ENCODE measurements around the gene UPK2.

The UPK2 gene

GRCh38 chr11:118921929-118922744 is 34.0 kb upstream of the UPK2 start:
- H3K36me3 ChIP-seq (ENCODE audit: control insufficient read depth, low read depth, low read length) = no peaks in the 10 kb centered on the region
- H3K27me3 ChIP-seq (ENCODE audit: control insufficient read depth, insufficient read depth, low read length) = peaks cover 6% of the 10 kb centered on the region
- peak overlapping the region; percentile 56 for H3K4me3 ChIP-seq (ENCODE audit: low read length)
- peak overlapping the region; percentile 41 for H3K9ac ChIP-seq (ENCODE audit: low read length)
- H3K4me1 ChIP-seq (ENCODE audit: control insufficient read depth, low read depth, low read length) = peaks cover 71% of the 10 kb centered on the region
- H3K9me3 ChIP-seq (ENCODE audit: control insufficient read depth, low read depth, low read length) = no peaks in the 10 kb centered on the region
- peak overlapping the region; percentile 11 for H3K27ac ChIP-seq (ENCODE audit: low read length)

- Histone ChIP-seq H3K36me3 (ENCODE audit: control insufficient read depth, low read depth, low read length) (no peaks in the 10 kb centered on the region), H3K27me3 (ENCODE audit: control insufficient read depth, insufficient read depth, low read length) (peaks cover 13% of the 10 kb centered on the region), H3K9ac (ENCODE audit: low read length) (no peak overlapping the region), H3K4me3 (ENCODE audit: low read length) (peak overlapping the region; percentile 71), H3K27ac (ENCODE audit: low read length) (no peak overlapping the region), H3K9me3 (ENCODE audit: control insufficient read depth, low read depth, low read length) (no peaks in the 10 kb centered on the region), H3K4me1 (ENCODE audit: control insufficient read depth, low read depth, low read length) (peaks cover 66% of the 10 kb centered on the region)
These were observed 33.1 kb upstream of the UPK2 start for GRCh38 chr11:118922745-118923627.

GRCh38 chr11:118923721-118924587 is 32.1 kb upstream of the UPK2 start:
- H3K36me3 ChIP-seq (ENCODE audit: control insufficient read depth, low read depth, low read length) = no peaks in the 10 kb centered on the region
- peak overlapping the region; percentile 16 for H3K9ac ChIP-seq (ENCODE audit: low read length)
- H3K27ac ChIP-seq (ENCODE audit: low read length) = no peak overlapping the region
- H3K9me3 ChIP-seq (ENCODE audit: control insufficient read depth, low read depth, low read length) = no peaks in the 10 kb centered on the region
- H3K4me1 ChIP-seq (ENCODE audit: control insufficient read depth, low read depth, low read length) = peaks cover 58% of the 10 kb centered on the region
- peaks cover 13% of the 10 kb centered on the region for H3K27me3 ChIP-seq (ENCODE audit: control insufficient read depth, insufficient read depth, low read length)
- H3K4me3 ChIP-seq (ENCODE audit: low read length) = peak overlapping the region; percentile 71

DNA sequence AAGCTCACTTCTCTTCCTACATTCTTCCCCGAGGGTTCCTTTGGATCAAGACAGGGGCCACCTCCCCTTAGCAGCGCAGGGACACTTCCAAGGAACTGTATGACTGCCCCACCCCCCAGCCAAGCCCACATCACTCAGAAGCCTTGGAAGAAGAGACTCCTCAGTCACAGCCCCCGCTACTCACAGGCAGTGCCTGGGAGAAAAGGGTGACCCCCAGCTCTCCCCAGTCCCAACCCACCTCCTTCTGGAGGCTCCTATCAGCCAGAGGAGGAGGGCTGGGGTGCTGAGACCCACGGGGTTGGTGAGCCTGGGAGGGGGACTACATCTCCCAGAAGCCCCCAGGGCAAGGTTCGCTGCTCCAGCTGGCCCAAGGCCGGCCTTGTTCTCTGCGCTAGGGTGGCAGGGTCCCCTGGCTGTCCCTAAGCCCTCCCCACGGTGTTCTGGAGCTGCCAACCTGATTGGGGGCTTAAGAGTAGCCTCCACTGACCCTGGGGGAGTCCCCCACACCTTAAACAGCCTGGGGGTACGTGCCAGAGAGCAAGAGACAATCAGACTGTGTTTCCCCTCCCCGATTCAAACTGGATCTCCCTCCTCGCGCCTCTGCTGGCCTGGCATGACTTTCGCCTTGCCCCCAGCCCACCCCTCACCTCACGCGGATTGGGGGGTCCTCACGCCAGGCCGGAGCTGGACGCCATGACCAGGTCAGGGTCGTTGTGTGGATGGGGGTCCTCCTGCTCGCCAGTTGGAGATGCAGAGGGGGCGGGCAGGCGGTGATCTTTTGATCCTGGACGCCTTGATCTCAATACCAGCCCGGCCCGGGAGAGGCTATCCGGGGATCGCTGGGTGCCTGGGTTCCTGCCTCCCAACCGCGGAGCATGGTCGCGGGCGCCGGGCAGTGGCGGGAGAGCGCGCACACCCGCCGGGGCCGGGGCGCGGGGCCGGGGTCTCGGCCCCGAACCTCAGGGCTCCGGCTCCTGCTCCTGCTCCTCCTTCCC is 31.2 kb upstream of the UPK2 start:
- H3K27ac ChIP-seq (ENCODE audit: low read length) = no peak overlapping the region
- H3K4me1 ChIP-seq (ENCODE audit: control insufficient read depth, low read depth, low read length) = peaks cover 49% of the 10 kb centered on the region
- H3K9me3 ChIP-seq (ENCODE audit: control insufficient read depth, low read depth, low read length) = no peaks in the 10 kb centered on the region
- H3K9ac ChIP-seq (ENCODE audit: low read length) = peak overlapping the region; percentile 24
- no peaks in the 10 kb centered on the region for H3K36me3 ChIP-seq (ENCODE audit: control insufficient read depth, low read depth, low read length)
- peaks cover 13% of the 10 kb centered on the region for H3K27me3 ChIP-seq (ENCODE audit: control insufficient read depth, insufficient read depth, low read length)
- H3K4me3 ChIP-seq (ENCODE audit: low read length) = peak overlapping the region; percentile 71

- Histone ChIP-seq H3K9me3 (ENCODE audit: control insufficient read depth, low read depth, low read length) (no peaks in the 10 kb centered on the region), H3K9ac (ENCODE audit: low read length) (no peak overlapping the region), H3K4me3 (ENCODE audit: low read length) (peak overlapping the region; percentile 84), H3K27me3 (ENCODE audit: control insufficient read depth, insufficient read depth, low read length) (peaks cover 20% of the 10 kb centered on the region), H3K36me3 (ENCODE audit: control insufficient read depth, low read depth, low read length) (no peaks in the 10 kb centered on the region), H3K4me1 (ENCODE audit: control insufficient read depth, low read depth, low read length) (peaks cover 30% of the 10 kb centered on the region), H3K27ac (ENCODE audit: low read length) (no peak overlapping the region)
These were observed 28.5 kb upstream of the UPK2 start for GRCh38 chr11:118927554-118928100.

- Histone ChIP-seq H3K9ac (ENCODE audit: low read length) (peak overlapping the region; percentile 68), H3K27ac (ENCODE audit: low read length) (no peak overlapping the region), H3K4me1 (ENCODE audit: control insufficient read depth, low read depth, low read length) (peaks cover 23% of the 10 kb centered on the region), H3K4me3 (ENCODE audit: low read length) (peak overlapping the region; percentile 84), H3K36me3 (ENCODE audit: control insufficient read depth, low read depth, low read length) (no peaks in the 10 kb centered on the region), H3K27me3 (ENCODE audit: control insufficient read depth, insufficient read depth, low read length) (peaks cover 20% of the 10 kb centered on the region), H3K9me3 (ENCODE audit: control insufficient read depth, low read depth, low read length) (no peaks in the 10 kb centered on the region)
These were observed 27.8 kb upstream of the UPK2 start for GRCh38 chr11:118928101-118928869.

- H3K4me1 ChIP-seq (ENCODE audit: control insufficient read depth, low read depth, low read length) = peaks cover 16% of the 10 kb centered on the region
- H3K4me3 ChIP-seq (ENCODE audit: low read length) = peak overlapping the region; percentile 84
- H3K27me3 ChIP-seq (ENCODE audit: control insufficient read depth, insufficient read depth, low read length) = peaks cover 20% of the 10 kb centered on the region
- no peak overlapping the region for H3K27ac ChIP-seq (ENCODE audit: low read length)
- peak overlapping the region; percentile 68 for H3K9ac ChIP-seq (ENCODE audit: low read length)
- H3K9me3 ChIP-seq (ENCODE audit: control insufficient read depth, low read depth, low read length) = no peaks in the 10 kb centered on the region
- H3K36me3 ChIP-seq (ENCODE audit: control insufficient read depth, low read depth, low read length) = no peaks in the 10 kb centered on the region
These were observed 27.1 kb upstream of the UPK2 start for GRCh38 chr11:118928870-118929500.

- Histone ChIP-seq H3K27ac (ENCODE audit: low read length) (peak overlapping the region; percentile 83), H3K9me3 (ENCODE audit: control insufficient read depth, low read depth, low read length) (no peaks in the 10 kb centered on the region), H3K4me3 (ENCODE audit: low read length) (peak overlapping the region; percentile 84), H3K27me3 (ENCODE audit: control insufficient read depth, insufficient read depth, low read length) (peaks cover 20% of the 10 kb centered on the region), H3K9ac (ENCODE audit: low read length) (peak overlapping the region; percentile 68), H3K36me3 (ENCODE audit: control insufficient read depth, low read depth, low read length) (no peaks in the 10 kb centered on the region), H3K4me1 (ENCODE audit: control insufficient read depth, low read depth, low read length) (peaks cover 12% of the 10 kb centered on the region)
These were observed 26.5 kb upstream of the UPK2 start for GRCh38 chr11:118929501-118930093.

GRCh38 chr11:118930094-118930712 is 25.9 kb upstream of the UPK2 start:
- no peaks in the 10 kb centered on the region for H3K9me3 ChIP-seq (ENCODE audit: control insufficient read depth, low read depth, low read length)
- peak overlapping the region; percentile 83 for H3K27ac ChIP-seq (ENCODE audit: low read length)
- peaks cover 20% of the 10 kb centered on the region for H3K27me3 ChIP-seq (ENCODE audit: control insufficient read depth, insufficient read depth, low read length)
- peaks cover 12% of the 10 kb centered on the region for H3K4me1 ChIP-seq (ENCODE audit: control insufficient read depth, low read depth, low read length)
- H3K4me3 ChIP-seq (ENCODE audit: low read length) = peak overlapping the region; percentile 84
- no peaks in the 10 kb centered on the region for H3K36me3 ChIP-seq (ENCODE audit: control insufficient read depth, low read depth, low read length)
- peak overlapping the region; percentile 68 for H3K9ac ChIP-seq (ENCODE audit: low read length)
